ENCODE data around the gene ZFPL1. TPM values are rescaled to one million over a fixed set of nuclear protein-coding genes. Genes with fewer than 3 reads are reported as not detected.

Gene ZFPL1
- total RNA-seq, 2 donors from 2014 or later, result 36.0 to 51.2 TPM

DNA sequence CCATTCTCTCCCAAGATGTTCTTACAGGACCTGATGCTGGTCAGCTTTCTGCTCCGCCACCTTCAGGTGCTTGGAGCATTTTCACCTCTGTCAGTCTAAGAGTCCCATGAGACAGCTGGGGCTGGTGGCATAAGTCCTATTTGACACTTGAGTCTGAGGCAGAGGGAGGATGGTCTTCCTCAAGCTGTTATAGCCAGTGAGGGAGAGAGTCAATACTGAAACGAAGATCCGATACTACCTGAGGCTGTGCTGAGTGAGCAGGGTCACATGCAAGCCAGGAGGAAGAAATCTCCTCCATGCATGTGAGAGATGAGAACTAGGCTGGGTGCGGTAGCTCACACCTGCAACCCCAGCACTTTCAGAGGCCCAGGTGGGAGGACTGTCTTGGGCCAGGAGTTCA lies 5.6 kb downstream of the ZFPL1 start:
- Histone ChIP-seq H3K27me3 (replicated peaks; ENCODE audit: insufficient read depth) (no peaks in the 10 kb centered on the region), H3K4me3 (no peak overlapping the region), H3K9me3 (no peaks in the 10 kb centered on the region), H3K36me3 (peaks cover 15% of the 10 kb centered on the region), H3K4me1 (ENCODE audit: control insufficient read depth in 1 of 2, low read depth in 2 of 2) (peaks cover 6 to 13% of the 10 kb centered on the region in 2 donors), H3K27ac (no peak overlapping the region)
- TF ChIP-seq, protein P1, sequence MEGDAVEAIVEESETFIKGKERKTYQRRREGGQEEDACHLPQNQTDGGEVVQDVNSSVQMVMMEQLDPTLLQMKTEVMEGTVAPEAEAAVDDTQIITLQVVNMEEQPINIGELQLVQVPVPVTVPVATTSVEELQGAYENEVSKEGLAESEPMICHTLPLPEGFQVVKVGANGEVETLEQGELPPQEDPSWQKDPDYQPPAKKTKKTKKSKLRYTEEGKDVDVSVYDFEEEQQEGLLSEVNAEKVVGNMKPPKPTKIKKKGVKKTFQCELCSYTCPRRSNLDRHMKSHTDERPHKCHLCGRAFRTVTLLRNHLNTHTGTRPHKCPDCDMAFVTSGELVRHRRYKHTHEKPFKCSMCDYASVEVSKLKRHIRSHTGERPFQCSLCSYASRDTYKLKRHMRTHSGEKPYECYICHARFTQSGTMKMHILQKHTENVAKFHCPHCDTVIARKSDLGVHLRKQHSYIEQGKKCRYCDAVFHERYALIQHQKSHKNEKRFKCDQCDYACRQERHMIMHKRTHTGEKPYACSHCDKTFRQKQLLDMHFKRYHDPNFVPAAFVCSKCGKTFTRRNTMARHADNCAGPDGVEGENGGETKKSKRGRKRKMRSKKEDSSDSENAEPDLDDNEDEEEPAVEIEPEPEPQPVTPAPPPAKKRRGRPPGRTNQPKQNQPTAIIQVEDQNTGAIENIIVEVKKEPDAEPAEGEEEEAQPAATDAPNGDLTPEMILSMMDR (IDR thresholded peaks at IDR 0.05), result no peak
- ATAC-seq (ENCODE audit: insufficient number of reproducible peaks, low FRiP score, low read depth) (no peak), DNase-seq (ENCODE audit: low spot score) (no peak)

GRCh38 chr11:65090628-65091027 lies 6.6 kb downstream of the ZFPL1 start:
- TF ChIP-seq, protein P1 (IDR thresholded peaks at IDR 0.05), result no peak
- H3K27me3 ChIP-seq (replicated peaks; ENCODE audit: insufficient read depth), result no peaks in the 10 kb centered on the region
- no peak overlapping the region for H3K4me3 ChIP-seq
- H3K4me1 ChIP-seq (ENCODE audit: control insufficient read depth in 1 of 2, low read depth in 2 of 2), result peaks cover 0 to 6% of the 10 kb centered on the region in 2 donors
- ATAC-seq (ENCODE audit: insufficient number of reproducible peaks, low FRiP score, low read depth), result no peak
- no peak overlapping the region for H3K27ac ChIP-seq
- H3K9me3 ChIP-seq, result no peaks in the 10 kb centered on the region
- DNase-seq (ENCODE audit: low spot score), result no peak
- peaks cover 15% of the 10 kb centered on the region for H3K36me3 ChIP-seq

- no peak for ATAC-seq (ENCODE audit: insufficient number of reproducible peaks, low FRiP score, low read depth)
- TF ChIP-seq, protein P1 (IDR thresholded peaks at IDR 0.05), result no peak
- peak overlapping the region; percentile 97 for H3K4me3 ChIP-seq
Measured at GRCh38 chr11:65095427-65095826, 11.4 kb downstream of the ZFPL1 start.

DNA sequence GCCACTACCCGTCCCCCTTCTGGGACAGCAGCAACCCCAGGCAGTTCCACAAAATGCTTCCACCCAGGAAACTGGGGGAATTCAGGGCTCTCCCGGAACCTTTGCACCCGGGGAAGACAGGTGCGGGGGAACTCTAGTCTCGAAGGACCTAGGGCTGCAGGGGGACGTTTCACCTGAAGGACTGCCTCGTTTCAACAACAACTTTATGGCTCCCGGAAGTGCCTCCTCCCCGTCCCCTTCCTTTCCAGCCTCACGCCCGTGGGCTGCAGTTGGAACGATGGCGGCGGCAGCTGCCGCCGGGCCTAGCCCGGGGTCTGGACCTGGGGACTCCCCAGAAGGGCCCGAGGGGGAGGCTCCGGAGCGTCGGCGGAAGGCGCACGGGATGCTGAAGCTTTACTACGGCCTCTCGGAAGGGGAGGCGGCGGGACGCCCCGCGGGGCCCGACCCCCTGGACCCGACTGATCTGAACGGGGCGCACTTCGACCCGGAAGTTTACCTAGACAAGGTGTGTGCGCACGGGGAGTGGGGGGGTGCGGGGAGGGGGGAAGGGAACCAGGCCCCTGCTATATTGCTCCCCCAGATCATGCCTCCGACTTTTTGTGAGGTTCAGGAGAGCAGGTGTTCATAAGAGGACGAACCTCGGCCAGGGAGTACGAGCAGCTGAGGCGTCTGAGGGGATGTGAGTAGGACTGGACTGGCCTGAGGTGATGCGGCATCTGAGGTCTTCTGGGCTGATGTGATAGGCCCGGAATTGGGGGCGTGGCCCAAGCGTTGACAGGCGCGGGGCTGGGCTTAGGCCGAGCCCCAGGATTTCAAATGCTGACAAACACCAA lies 12.2 kb downstream of the ZFPL1 start, which contains the start of gene VPS51:
Gene VPS51, plus strand, starts transcription at position 241 of the 833 bp plus-strand sequence. Its CDS starts 37 bp downstream, at position 278.
- DNase-seq (ENCODE audit: low spot score) (peak; percentile 72), ATAC-seq (ENCODE audit: insufficient number of reproducible peaks, low FRiP score, low read depth) (peak; percentile 76)
- Histone ChIP-seq H3K27me3 (replicated peaks; ENCODE audit: insufficient read depth) (no peaks in the 10 kb centered on the region), H3K36me3 (no peaks in the 10 kb centered on the region), H3K4me1 (ENCODE audit: control insufficient read depth in 1 of 2, low read depth in 2 of 2) (peaks cover 9 to 18% of the 10 kb centered on the region in 2 donors), H3K9me3 (no peaks in the 10 kb centered on the region), H3K4me3 (peak within 1 kb of the TSS; percentile 97), H3K27ac (peak within 1 kb of the TSS; percentile 81 to 93)
- TF ChIP-seq, protein P1 (IDR thresholded peaks at IDR 0.05), result no peak

More at GRCh38 chr11:65095427-65095826, 11.4 kb downstream of the ZFPL1 start:
- no peaks in the 10 kb centered on the region for H3K36me3 ChIP-seq
- H3K4me1 ChIP-seq (ENCODE audit: control insufficient read depth in 1 of 2, low read depth in 2 of 2), result peaks cover 9 to 18% of the 10 kb centered on the region in 2 donors
- DNase-seq (ENCODE audit: low spot score), result no peak
- H3K27ac ChIP-seq, result peak overlapping the region; percentile 81 to 93
- no peaks in the 10 kb centered on the region for H3K27me3 ChIP-seq (replicated peaks; ENCODE audit: insufficient read depth)
- H3K9me3 ChIP-seq, result no peaks in the 10 kb centered on the region

DNA sequence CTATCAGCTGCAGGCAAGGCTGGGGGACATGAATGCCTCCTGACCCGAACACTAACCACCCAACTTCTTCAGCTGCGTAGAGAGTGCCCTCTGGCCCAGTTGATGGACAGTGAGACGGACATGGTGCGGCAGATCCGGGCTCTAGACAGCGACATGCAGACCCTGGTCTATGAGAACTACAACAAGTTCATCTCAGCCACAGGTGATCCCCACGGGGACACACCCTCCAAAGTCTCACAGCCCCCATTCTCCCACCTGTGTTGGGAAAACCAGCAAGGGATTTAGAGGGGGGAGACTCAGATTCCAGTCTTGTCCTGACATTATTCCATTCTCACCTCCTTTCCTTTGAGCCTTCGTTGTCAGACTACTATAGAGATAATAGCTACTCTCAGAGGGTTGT lies 12.9 kb downstream of the ZFPL1 start:
- peaks cover 9 to 21% of the 10 kb centered on the region in 2 donors for H3K4me1 ChIP-seq (ENCODE audit: control insufficient read depth in 1 of 2, low read depth in 2 of 2)
- H3K9me3 ChIP-seq, result no peaks in the 10 kb centered on the region
- H3K27me3 ChIP-seq (replicated peaks; ENCODE audit: insufficient read depth), result no peaks in the 10 kb centered on the region
- H3K27ac ChIP-seq, result peak overlapping the region; percentile 81 to 93
- TF ChIP-seq, protein P1 (IDR thresholded peaks at IDR 0.05), result no peak
- ATAC-seq (ENCODE audit: insufficient number of reproducible peaks, low FRiP score, low read depth), result no peak
- peak overlapping the region; percentile 97 for H3K4me3 ChIP-seq
- H3K36me3 ChIP-seq, result no peaks in the 10 kb centered on the region
- DNase-seq (ENCODE audit: low spot score), result no peak
